B cell (primary cell): ENCODE results near the gene TTC1. TPM values are rescaled to one million over a fixed set of nuclear protein-coding genes. Genes with fewer than 3 reads are reported as not detected.

Experiments used
- ATAC-seq: fragments of 200-7000 bp; cut with Tn5 transposase; one replicate; pipeline ENCODE4 v1.10.0; 2021; ENCODE audit warnings: low read depth, mild to moderate bottlenecking, moderate number of reproducible peaks, moderate library complexity
- CTCF ChIA-PET: fragments of 350-600 bp; sonication (Branson Sonifier 250); formaldehyde crosslinking; loops from one replicate; lab custom pipeline; 2021; ENCODE audit warnings: antibody characterized with exemption, inconsistent platforms; lab: Charles Lee
- POLR2A ChIA-PET: fragments of 350-600 bp; sonication (Branson Sonifier 250); formaldehyde crosslinking; loops from one replicate; lab custom pipeline; 2021; ENCODE audit warnings: antibody characterized with exemption; lab: Charles Lee
- DNase-seq: peaks from one replicate; pipeline ENCODE4 v3.0.0; 2013
- H2AFZ ChIP-seq: 2 replicates; pipeline ENCODE4 v1.6.1; 2012; ENCODE audit warnings: mild to moderate bottlenecking, low read depth, low read length; ENCODE audit not compliant: insufficient read depth, poor library complexity, severe bottlenecking
- H3K27ac ChIP-seq, 2 donors: 1 replicate in 1 of 2; 2 replicates in 1 of 2; pipeline ENCODE4 v1.5.1; 2012 to 2013; ENCODE audit warnings: low read length in 2 of 2, mild to moderate bottlenecking in 2 of 2, moderate library complexity in 1 of 2
- H3K27me3 ChIP-seq, 4 experiments: fragments of 200-600 bp in 1 of 4; sonication (generic) in 1 of 4; replicated peaks in 1 of 4; 1 replicate in 2 of 4; 2 replicates in 2 of 4; pipeline versions ENCODE4 v1.6.1 to v1.7.0; 2013 to 2016; ENCODE audit warnings: low read length in 3 of 4, mild to moderate bottlenecking in 2 of 4, mixed read lengths in 1 of 4, moderate library complexity in 1 of 4; ENCODE audit not compliant: insufficient read depth in 4 of 4, control insufficient read depth in 3 of 4; ENCODE audit errors: control extremely low read depth in 1 of 4
- H3K36me3 ChIP-seq, 2 experiments: replicated peaks in 1 of 2; 1 replicate in 1 of 2; 2 replicates in 1 of 2; pipeline versions ENCODE4 v1.6.1 to v1.7.1; 2013; ENCODE audit warnings: low read length in 1 of 2; ENCODE audit not compliant: insufficient read depth in 2 of 2, control insufficient read depth in 1 of 2; ENCODE audit errors: control extremely low read depth in 1 of 2, extremely low read depth in 1 of 2
- H3K4me1 ChIP-seq, 2 donors: fragments of 200-600 bp in 1 of 2; sonication (generic) in 1 of 2; 1 replicate in 1 of 2; 2 replicates in 1 of 2; pipeline versions ENCODE4 v1.5.1 to v1.6.1; 2013 to 2017; ENCODE audit warnings: low read length in 2 of 2; ENCODE audit not compliant: control insufficient read depth in 2 of 2, insufficient read depth in 2 of 2
- H3K4me2 ChIP-seq: replicated peaks from 2 replicates; pipeline ENCODE3; 2012; ENCODE audit warnings: mild to moderate bottlenecking, low read depth, low read length; ENCODE audit not compliant: poor library complexity, severe bottlenecking
- H3K4me3 ChIP-seq, 5 experiments: fragments of 200-600 bp in 1 of 5; sonication (generic) in 1 of 5; 1 replicate in 3 of 5; 2 replicates in 2 of 5; pipeline versions ENCODE4 v1.5.1 to v1.7.0; 2011 to 2016; ENCODE audit warnings: low read length in 4 of 5, mild to moderate bottlenecking in 4 of 5, low read depth in 2 of 5, control low read depth in 1 of 5, moderate library complexity in 1 of 5; ENCODE audit not compliant: insufficient read depth in 1 of 5; ENCODE audit errors: control extremely low read depth in 1 of 5, extremely low read depth in 1 of 5
- H3K79me2 ChIP-seq: fragments of 200-600 bp; sonication (generic); one replicate; pipeline ENCODE4 v1.6.0; 2016; ENCODE audit warnings: low read length; ENCODE audit not compliant: control insufficient read depth, insufficient read depth
- H3K9ac ChIP-seq: fragments of 200-600 bp; sonication (generic); 2 replicates; pipeline ENCODE4 v1.6.1; 2017; ENCODE audit warnings: mild to moderate bottlenecking, low read length, moderate library complexity
- H3K9me3 ChIP-seq, 3 donors: one replicate each; pipeline versions ENCODE4 v1.6.1 to v1.7.1; 2013; ENCODE audit warnings: low read length in 2 of 3; ENCODE audit not compliant: control insufficient read depth in 2 of 3, insufficient read depth in 1 of 3; ENCODE audit errors: control extremely low read depth in 1 of 3
- H4K20me1 ChIP-seq: 2 replicates; pipeline ENCODE4 v1.6.0; 2012; ENCODE audit warnings: mild to moderate bottlenecking, low read length; ENCODE audit not compliant: insufficient read depth, control insufficient read depth, poor library complexity, severe bottlenecking
- H3K27ac Mint-ChIP-seq: one replicate; pipeline ENCODE4 v1.8.0; 2021; ENCODE audit warnings: mixed read lengths
- H3K27me3 Mint-ChIP-seq: one replicate; pipeline ENCODE4 v1.8.0; 2021; ENCODE audit warnings: mixed read lengths
- H3K4me1 Mint-ChIP-seq: one replicate; pipeline ENCODE4 v1.8.0; 2021; ENCODE audit warnings: mixed read lengths
- H3K4me3 Mint-ChIP-seq: one replicate; pipeline ENCODE4 v1.8.0; 2021; ENCODE audit warnings: mixed read lengths
- H3K9me3 Mint-ChIP-seq: one replicate; pipeline ENCODE4 v1.8.0; 2022; ENCODE audit warnings: mixed read lengths; ENCODE audit not compliant: insufficient read depth
- CTCF ChIP-seq: fragments of 200-600 bp; IDR thresholded peaks from one replicate; pipeline ENCODE4 v1.8.0; 2022; ENCODE audit warnings: antibody characterized with exemption, mild to moderate bottlenecking
- EZH2 ChIP-seq: IDR thresholded peaks from 2 replicates; pipeline ENCODE4 v1.6.1; 2012; ENCODE audit warnings: borderline replicate concordance, low read depth, mild to moderate bottlenecking, moderate library complexity, low read length; ENCODE audit not compliant: insufficient read depth, poor library complexity, severe bottlenecking
- WGBS: methylation state at CpG from one replicate; pipeline ENCODE4 v1.1.5; 2013; ENCODE audit warnings: missing lambda C conversion rate; ENCODE audit not compliant: insufficient coverage; 5-methylcytosine and 5-hydroxymethylcytosine counted together
- intact Hi-C: fragments of 100-400 bp; cut with micrococcal nuclease; formaldehyde crosslinking; loops from one replicate; pipeline ENCODE4 v1.10.0; 2022
- polyA plus RNA-seq: library from polyadenylated mRNA; depleted of rRNA; stranded (reverse); fragments of >200 nt; gene quantifications from 2 replicates; pipeline ENCODE4 v1.2.3, GENCODE V29; 2012
- total RNA-seq, 2 donors: library from RNA; stranded (reverse); fragments of 120-200 nt in 1 of 2; gene quantifications; 1 replicate in 1 of 2; 2 replicates in 1 of 2; pipeline versions ENCODE4 v1.2.3 to v1.2.4, GENCODE V29; 2013 to 2022

TTC1 gene
- total and polyA plus RNA-seq, 2 donors (not counting 1 experiment from before 2014, with no cell fraction given), result 12.1 to 40.4 TPM

GRCh38 chr5:160097991-160098390 is 89.1 kb downstream of the TTC1 start:
- Histone ChIP-seq H3K4me2 (peak overlapping the region; percentile 38), H3K27me3 (no peaks in the 10 kb centered on the region), H3K4me3 (no peak overlapping the region), H3K9me3 (no peaks in the 10 kb centered on the region), H4K20me1 (peaks cover 16% of the 10 kb centered on the region), H3K79me2 (peaks cover 68% of the 10 kb centered on the region), H3K36me3 (peaks cover 4 to 26% of the 10 kb centered on the region in 2 experiments), H3K27ac (peak overlapping the region in 1 of 2 donors; percentile 39), H3K9ac (no peak overlapping the region), H2AFZ (no peak overlapping the region), H3K4me1 (peaks cover 12 to 17% of the 10 kb centered on the region in 2 donors)
- intact Hi-C loops, result no loop called here
- Mint-ChIP-seq H3K4me1 (peaks cover 22% of the 10 kb centered on the region), H3K27me3 (no peaks in the 10 kb centered on the region), H3K27ac (no peak overlapping the region), H3K9me3 (no peaks in the 10 kb centered on the region), H3K4me3 (peak overlapping the region; percentile 10)
- no peak for ATAC-seq
- ChIA-PET POLR2A (no interaction called here), CTCF (no interaction called here)
- no CpG with 5 or more reads among the region's 4 CpGs for WGBS
- DNase-seq, result peak; percentile 17
- no peak for TF ChIP-seq CTCF
- no peak for TF ChIP-seq EZH2

DNA sequence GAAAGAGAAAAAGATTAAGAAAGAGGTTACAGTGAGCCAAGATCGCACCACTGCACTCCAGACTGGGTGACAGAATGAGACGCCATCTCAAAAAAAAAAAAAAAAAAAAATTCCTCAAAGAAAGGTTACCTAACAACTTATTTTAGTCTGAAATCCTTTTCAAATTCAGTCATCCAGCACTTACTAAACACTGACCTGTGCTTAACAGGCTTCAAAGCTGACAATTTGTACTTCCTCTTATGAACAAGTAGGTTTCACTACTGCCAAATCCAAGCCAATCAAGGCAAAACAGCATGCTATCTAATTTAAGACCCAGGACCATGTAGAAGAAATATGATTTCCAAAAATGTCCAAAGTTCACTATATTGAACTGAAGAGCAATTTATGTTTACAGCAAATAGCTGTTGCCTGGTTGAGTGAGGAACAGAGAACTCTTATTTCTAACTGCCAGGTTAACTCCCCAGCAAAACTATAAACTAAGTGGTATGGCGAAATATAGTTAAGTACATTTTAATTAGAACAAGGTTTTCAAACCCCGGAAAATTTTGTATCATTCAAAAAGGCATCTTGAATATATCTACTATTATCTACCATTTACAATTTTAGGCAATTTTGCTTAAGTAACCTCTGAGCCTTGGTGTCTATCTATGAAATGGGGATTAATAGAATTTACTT is 96.9 kb downstream of the TTC1 start:
- TF ChIP-seq EZH2, result no peak
- TF ChIP-seq CTCF, result no peak
- Histone ChIP-seq H3K36me3 (peaks cover 0 to 13% of the 10 kb centered on the region in 2 experiments), H3K9ac (no peak overlapping the region), H4K20me1 (peaks cover 5% of the 10 kb centered on the region), H3K27me3 (no peaks in the 10 kb centered on the region), H3K4me2 (peak overlapping the region; percentile 38), H3K4me1 (peaks cover 4 to 7% of the 10 kb centered on the region in 2 donors), H3K79me2 (peaks cover 58% of the 10 kb centered on the region), H3K27ac (peak overlapping the region in 1 of 2 donors; percentile 53), H2AFZ (no peak overlapping the region), H3K4me3 (no peak overlapping the region), H3K9me3 (no peaks in the 10 kb centered on the region)
- peak; percentile 29 for DNase-seq
- ATAC-seq, result peak; percentile 51
- Mint-ChIP-seq H3K27me3 (no peaks in the 10 kb centered on the region), H3K27ac (peak overlapping the region; percentile 39), H3K4me1 (peaks cover 28% of the 10 kb centered on the region), H3K4me3 (no peak overlapping the region), H3K9me3 (no peaks in the 10 kb centered on the region)
- WGBS, result 83% methylated on average over 1 of the region's 4 CpGs
- intact Hi-C loops, result no loop called here
- ChIA-PET POLR2A (no interaction called here), CTCF (interaction anchor here (0.7 kb wide), 2 partner anchors 24 to 84 kb away, joined by 5 to 6 read pairs; no protein-coding TSS in a partner anchor)
